Right ventricle myocardium inferior (tissue), 1 donor: ENCODE data around the gene SMIM33. TPM values are rescaled to one million over a fixed set of nuclear protein-coding genes. Genes with fewer than 3 reads are reported as not detected.
"Not testable (repeated sequence)": the region's sequence is repeated elsewhere in the genome, so short reads cannot be mapped to it uniquely, and the experiment has no call there.

ENCODE experiments used
- ATAC-seq: fragments of 200-7000 bp; cut with Tn5 transposase; one replicate; pipeline ENCODE4 v1.9.1; 2020; ENCODE audit warnings: mild to moderate bottlenecking, moderate library complexity
- DNase-seq: peaks from one replicate; pipeline ENCODE4 v3.0.0; 2021; ENCODE audit errors: missing footprints
- intact Hi-C: fragments of 100-400 bp; cut with DNase I; formaldehyde crosslinking; loops from one replicate; pipeline ENCODE4 v1.11.0; 2022
- long read RNA-seq: library from polyadenylated mRNA; unstranded; transcript quantifications from one replicate; pipeline ENCODE4 v2.0.0, GENCODE V29; 2021
- total RNA-seq: library from RNA; stranded (reverse); fragmentation: NEBNext Ultra II Directional; extraction: Animal tissue kit (Norgen Biotek cat#: 25700); gene quantifications from one replicate; pipeline ENCODE4 v1.2.1, GENCODE V29; 2021
- donor health status: DM: no; HTN: yes; CAD: no; lungs with severe emphysema.

Gene SMIM33
- total RNA-seq, result not detected
- long read RNA-seq, result 0 reads

DNA sequence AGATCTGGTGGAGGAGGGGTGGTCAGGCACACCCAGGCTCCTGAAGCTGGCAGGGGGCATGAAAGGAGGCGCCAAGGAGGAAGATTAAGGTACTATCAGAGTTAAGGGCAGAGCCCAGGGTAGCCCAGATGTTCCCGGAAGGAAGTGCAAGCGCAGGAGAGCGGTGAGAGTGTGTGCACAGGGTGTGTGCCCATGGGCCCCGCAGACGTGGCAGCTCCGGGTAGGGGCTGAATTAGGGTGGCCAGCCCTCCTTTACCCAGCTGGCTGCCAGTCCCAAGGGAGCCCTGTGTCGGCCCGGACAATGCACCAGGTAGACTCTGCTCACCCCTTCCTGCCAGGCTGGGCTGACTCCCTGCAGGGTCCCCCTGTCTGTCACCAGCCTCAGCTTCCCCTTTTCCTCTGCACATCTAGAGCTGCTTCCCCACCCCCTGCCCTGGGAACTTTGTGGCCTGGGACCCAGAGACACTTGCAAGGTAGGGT lies at the start of gene SMIM33:
Gene SMIM33, plus strand, starts transcription at position 184 of the 480 bp plus-strand sequence. Its CDS starts 118 bp downstream, at position 302.
- DNase-seq (no peak), ATAC-seq (no peak)
- intact Hi-C loops, result no loop called here

DNA sequence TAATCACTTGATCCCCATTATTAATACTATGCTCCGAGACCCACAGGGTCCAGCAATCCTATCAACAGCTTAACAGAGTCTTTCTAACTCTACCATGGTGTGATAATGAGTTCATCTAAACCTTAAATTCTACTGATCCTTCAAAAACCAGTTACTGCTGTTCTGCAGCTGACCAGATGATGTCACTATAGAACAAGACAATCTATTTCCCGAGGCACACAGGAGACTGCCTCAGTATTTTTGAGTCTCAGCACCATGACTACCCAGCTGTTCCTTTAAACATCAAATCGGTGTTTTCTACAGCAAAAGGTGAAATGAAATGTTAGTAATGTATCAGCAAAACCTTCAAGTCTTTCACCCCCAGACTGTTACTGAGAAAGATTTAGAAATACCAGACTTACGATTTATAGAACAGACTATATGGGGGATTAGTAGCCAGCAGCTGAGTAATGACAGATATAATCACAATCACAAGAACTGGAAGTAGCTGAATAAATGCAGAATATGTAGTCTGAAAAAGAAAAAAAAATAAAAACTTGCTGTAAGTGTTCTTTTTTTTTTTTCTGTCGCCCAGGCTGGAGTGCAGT lies 48.4 kb upstream of the SMIM33 start:
- no peak for DNase-seq
- ATAC-seq, result no peak
- intact Hi-C loops, result loop anchor here (1.0 kb wide), 1 partner anchor 91 kb away; no protein-coding TSS in a partner anchor

DNA sequence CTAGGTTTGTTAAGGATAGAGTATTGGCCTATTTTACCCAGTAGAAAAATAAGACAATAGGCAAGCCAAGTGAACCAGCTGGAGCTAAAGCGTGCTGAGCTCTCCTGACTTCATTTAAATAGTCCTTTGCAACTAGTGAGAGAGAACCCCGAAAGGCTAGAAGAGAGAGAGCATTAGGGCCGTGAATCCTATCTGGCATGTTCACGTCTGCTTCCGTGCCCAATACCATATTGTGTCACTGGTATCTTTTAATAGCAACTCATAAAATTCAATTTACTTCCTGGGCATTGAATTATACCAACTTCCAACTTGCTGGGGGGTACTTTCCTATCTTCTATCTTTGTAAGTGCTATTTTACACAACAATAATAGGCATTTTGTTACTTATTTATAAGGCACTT lies 45.3 kb upstream of the SMIM33 start:
- DNase-seq, result no peak
- no peak for ATAC-seq
- intact Hi-C loops, result no loop called here

DNA sequence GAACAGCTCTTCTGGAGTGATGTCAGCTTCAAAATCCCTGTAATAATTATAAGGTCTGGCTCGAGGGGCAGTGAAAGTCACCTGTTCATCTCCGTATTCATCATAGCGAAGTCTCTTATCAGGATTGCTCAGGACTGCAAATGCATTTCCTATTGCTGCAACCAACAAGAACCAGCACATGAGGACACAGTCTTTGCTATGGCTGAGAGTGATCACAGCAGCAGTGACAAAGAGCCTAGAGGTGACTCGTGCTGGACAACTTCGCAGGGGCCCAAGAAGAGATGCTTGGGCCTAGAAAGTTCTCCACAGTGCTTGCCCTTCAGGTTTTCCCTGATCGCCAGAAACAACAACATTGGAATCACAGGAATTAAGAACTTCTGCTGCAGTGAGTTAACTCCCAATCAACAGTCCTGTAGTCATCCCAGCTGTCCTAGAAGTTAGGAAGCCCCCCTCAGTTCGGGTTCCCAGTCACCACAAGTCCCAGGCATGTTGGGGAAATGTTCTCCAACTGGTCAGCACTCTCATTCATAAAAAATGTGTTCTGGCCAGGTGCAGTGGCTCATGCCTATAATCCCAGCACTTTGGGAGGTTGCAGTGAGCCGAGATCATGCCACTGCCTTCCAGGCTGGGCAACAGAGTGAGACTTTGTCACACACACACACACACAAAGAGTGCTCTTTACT lies 44.5 kb upstream of the SMIM33 start:
- intact Hi-C loops, result no loop called here
- ATAC-seq (no peak), DNase-seq (no peak)

DNA sequence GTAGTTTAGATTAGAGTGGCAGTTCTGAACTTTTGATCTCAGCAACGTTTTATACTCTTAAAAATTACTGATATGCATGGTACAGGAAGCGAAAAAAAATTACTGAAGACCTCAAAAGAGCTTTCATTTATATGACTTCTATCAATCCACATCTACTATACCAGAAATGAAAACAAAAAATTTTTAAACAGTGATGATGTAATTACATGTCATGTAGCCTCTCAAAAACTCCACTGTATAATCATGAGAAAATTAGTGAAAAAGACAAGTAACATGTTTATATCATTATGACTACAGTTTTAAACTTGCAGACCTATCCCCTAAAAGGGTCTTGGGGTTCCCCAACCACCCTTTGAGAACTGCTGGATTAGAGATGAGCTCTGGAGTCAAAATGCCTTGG lies 40.8 kb upstream of the SMIM33 start:
- ATAC-seq (no peak), DNase-seq (no peak)
- intact Hi-C loops, result no loop called here

DNA sequence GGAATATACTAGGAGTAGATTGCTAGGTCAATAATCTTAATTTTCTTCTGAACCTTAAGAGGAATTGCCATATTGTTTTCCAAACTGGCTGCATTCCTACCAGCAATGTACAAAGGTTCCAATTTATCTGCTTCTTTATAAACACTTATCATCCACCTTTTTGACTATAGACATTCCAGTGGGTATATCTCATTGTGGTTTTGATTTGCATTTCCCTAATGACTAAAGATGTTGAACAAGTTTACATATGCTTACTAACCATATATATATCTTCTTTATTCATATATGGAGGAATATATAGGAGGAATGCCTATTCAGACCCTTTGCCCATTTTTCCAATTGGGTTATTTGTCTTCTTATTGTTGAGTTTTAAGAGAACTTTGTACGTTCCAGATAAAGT lies 39.1 kb upstream of the SMIM33 start:
- no peak for DNase-seq
- no peak for ATAC-seq
- intact Hi-C loops, result no loop called here

DNA sequence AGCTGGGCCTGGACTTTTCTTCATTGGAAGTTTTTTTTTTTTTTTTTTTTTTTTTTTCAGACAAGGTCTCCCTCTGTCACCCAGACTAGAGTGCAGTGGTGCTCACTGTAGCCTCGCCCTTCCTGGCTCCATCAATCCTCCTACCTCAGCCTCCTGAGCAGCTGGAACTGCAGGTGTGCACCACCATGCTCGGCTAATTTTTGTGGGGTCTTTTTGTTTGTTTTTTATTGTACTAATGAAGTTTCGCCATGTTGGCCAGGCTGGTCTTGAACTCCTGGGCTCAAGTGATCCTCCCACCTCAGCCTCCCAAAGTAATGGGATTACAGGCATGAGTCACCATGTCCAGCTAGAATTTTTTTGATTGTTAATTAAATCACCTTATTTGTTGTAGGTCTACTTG lies 35.1 kb upstream of the SMIM33 start:
- ATAC-seq (no peak), DNase-seq (no peak)
- intact Hi-C loops, result loop anchor here (5.0 kb wide), 1 partner anchor 47 kb away; the partner anchor contains the start of gene STING1

DNA sequence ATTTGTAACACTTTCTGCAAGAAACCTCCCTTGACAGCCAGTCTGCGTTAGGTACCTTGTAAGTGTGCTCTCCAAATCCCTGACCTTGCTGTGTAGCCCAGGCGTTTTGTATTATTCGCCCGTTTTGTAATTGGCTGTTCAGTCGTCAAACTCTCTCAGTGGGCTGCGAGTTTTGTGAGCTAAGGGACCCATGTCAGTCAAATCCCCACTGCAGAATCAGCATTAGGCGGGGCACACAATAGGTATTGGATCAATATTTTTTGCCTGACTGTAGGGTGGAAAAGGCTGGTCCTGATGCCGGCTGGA lies 32.1 kb upstream of the SMIM33 start:
- intact Hi-C loops, result loop anchor here (1.0 to 5.0 kb wide), 2 partner anchors 44 to 80 kb away; partner anchors contain the start of gene STING1

DNA sequence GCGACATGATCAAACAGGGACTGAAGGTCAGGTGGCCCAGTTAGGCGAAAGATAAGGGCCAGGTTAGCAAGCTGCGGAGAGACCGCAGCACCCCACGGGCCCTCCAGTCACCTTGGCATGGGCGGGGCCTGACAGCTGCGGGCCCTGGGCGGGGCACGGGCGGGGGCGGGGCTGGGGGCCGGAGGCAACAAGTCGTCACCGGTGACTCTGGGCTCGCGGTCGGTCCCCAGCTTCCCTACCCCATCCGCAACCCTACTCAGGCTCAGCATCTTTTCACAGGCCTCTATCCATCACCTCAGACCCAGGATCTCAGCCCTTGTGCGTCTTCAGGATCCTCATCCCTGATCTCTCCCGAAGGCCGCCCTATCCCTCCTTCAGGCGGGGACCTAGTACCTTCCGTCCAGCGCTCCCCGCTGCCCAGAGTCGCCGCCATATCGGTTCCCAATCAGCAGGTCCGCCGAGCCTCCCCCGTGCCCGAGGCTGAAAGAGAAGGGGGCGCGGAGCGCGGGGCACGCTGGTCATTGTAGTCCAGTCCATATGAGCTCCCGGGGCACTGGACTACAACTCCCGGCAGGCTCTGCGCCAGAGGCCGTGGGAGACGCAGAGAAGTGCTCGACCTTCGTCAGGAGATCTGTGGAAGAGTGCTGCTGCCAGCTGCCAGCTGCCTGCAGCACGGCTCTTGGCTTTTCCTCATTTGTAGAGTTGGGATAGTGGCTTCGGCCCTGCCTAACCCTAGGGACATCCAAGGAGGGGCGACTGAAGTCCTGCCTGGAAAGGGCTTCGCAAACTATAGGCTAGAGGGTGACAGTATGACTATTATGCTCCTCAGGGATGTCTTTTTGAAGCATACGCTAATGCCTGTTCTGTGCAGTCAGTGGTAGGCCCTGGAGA lies 31.5 kb upstream of the SMIM33 start, which contains the start of gene DNAJC18:
Gene DNAJC18, minus strand, starts transcription at position 513 of the 891 bp plus-strand sequence. Its CDS starts 80 bp downstream, at position 433.
- peak; percentile 98 for DNase-seq
- ATAC-seq, result peak; percentile 99
- intact Hi-C loops, result loop anchor here (1.0 to 5.0 kb wide), 2 partner anchors 43 to 79 kb away; partner anchors contain the start of gene STING1

More for the DNA sequence above, 32.1 kb upstream of the SMIM33 start:
- ATAC-seq, result no peak
- no peak for DNase-seq

DNA sequence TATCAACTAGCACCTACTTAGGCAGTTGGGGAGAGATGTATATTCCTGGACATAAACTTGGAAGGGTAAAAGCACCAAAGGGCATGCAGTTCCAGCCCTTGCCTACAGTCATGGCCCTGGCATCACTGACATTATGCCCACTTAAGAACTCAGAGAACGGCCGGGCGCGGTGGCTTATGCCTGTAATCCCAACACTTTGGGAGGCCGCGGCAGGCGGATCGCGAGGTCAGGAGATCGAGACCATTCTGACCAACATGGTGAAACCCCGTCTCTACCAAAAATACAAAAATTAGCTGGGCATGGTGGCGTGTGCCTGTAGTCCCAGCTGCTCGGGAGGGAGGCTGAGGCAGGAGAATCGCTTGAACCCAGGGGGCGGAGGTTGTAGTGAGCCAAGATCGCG lies 30.4 kb upstream of the SMIM33 start:
- ATAC-seq, DNase-seq, intact Hi-C loops: not testable (repeated sequence)

DNA sequence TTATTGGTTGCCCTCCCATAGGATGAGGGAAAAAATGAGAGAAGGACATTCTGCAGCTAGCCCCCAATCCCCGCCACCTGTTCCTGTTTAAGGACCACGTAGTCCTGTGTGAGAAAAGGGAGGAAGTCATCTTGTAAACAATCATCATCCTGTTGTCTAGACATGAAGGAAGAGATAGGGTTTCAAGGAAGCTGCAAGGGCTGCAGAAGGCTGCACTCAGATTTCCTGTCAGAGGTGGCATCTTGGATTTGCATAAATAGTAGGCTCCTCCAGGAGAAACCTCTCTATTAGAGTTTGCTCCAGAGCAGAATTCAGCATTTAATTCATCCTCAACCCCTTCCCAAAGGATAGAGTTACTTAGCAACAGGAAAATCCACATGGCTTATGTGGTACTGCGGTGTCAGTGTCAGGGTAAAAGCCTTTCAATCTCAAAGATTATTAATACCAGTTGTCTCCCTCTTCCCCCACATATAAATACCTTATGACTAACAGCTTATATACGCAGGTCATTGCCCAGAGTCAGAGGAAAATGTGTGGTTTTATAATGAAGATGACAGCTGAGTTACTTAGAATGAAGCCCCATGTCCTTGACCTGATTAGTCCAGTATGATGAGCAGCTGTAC lies 26.9 kb upstream of the SMIM33 start:
- DNase-seq (no peak), ATAC-seq (no peak)
- intact Hi-C loops, result no loop called here

DNA sequence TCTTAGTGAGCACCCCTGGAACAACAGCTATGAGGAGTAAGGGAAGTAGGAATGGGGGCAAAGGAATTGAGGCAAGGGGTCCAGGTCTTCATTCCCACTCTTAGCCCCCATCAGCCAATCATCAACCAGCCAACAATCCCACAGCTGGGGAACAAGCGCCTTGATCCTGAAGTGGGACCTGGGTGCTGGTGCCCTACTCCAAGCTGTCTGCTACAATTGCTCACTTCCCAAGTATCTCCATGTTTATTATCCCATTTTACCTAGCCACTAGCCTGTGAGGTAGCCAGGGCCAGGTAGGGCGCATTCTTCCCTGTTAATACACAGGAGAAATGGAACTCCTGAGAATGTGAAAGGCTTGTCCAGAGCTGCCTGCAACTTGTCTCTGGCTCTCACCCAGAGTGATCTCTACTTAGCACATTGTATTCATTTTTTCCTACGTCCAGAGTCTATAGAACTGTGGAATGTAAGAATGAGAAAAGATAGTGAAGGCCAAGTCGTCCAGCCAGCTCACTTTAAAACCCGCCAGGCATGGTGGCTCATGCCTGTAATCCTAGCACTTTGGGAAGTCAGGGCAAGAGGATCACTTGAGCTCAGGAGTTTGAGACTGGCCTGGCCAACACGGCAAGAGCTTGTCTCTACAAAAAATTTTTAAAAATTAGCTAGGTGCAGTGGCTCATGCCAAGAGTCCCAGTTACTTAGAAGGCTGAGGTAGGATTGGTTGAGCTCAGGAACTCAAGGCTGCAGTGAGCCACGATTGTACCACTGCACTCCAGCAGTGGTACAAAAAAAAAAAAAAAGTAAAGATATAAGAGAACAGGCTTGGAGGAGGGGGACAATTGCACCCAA lies 25.3 kb upstream of the SMIM33 start:
- DNase-seq, result no peak
- ATAC-seq, result peak; percentile 34
- intact Hi-C loops, result no loop called here

DNA sequence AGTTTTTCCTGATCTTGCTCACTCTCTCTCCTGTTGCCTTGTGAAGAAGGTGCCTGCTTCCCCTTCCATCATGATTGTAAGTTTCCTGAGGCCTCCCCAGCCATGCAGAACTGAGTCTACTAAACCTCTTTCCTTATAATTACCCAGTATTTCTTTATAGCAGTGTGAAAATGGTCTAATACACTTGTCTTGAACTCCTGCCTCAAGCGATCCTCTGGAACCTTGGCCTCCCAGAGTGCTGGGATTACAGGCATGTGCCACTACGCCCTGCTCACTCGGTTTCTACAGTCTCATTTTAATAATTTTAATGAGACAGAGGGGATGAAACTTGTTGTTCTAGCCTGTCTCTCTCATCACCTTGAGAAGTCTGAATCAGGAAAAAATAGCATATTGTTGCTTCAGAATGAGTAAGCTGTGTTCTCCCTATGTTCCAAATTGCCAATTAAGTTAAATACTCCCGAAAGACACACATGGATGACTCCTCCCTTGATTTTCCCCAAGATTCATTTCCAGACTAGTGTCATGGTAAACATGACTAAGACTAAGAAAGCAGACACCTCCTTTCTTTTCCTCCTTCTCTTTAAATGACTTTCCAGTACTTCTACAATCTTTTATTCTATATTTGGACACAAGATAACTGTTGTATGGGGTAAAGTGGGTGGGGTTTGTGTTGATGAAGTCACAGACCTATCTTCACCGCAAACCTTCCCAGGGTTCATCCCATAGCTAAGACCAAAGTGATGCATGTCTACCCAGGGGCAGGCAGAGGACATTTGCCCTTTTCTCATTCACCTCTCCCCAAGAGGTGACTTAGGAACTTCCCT lies 23.6 kb upstream of the SMIM33 start:
- intact Hi-C loops, result no loop called here
- ATAC-seq (no peak), DNase-seq (no peak)

DNA sequence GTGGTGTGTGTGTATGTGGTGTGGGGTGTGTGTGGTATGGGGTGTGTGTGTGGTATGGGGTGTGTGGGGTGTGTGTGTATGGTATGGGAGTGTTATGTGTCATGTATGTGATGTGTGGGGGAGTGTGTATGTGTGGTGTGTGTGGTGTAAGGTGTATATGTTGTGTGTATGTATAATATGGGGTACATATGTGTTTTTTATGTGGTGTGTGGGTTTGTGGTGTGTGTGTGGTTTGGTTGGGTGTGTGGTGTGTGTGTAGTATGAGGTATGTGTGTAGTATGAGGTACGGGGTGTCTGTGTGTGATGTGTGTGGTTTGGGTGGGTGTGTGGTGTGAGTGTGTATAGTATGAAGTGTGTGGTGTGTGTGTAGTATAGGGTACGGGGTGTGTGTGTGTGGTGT lies 19.6 kb upstream of the SMIM33 start:
- ATAC-seq, result no peak
- intact Hi-C loops, result no loop called here
- DNase-seq, result no peak

DNA sequence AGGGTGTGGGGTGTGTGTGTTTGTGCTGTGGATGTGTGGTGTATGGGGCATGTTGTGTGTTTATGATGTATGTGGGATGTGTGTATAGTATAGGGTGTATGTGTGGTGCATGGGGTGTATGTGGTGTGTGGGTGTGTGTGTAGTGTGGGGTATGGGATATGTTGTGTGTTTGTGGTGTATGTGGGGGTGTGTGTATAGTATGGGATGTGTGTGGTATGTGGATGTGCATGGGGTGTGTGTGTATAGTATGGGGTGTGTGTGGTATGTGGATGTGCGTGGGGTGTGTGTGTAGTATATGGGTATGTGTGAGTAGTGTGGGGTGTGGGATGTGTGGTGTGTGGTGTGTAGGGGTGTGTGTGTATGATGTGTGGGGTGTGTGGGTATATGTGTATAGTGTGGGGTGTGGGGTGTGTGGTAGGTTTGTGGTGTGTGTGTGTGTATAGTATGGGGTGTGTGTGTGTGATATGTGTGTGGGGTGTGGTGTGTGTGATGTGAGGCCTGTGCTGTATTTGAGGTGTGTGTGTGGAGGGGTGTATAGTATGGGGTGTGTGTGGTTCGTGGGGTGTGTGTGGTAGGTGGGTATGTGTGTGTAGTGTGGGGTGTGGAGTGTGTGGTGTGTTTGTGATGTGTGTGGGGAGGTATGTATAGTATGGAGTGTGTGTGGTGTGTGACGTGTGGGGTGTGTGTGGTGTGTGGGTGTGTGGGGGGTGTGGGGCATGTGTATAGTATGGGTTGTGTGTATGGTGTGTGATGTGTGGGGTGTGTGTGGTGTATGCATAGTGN lies 18.7 kb upstream of the SMIM33 start:
- ATAC-seq, result no peak
- DNase-seq, result no peak
- intact Hi-C loops, result no loop called here
